Thyroid gland (tissue), 4 donors: ENCODE measurements around the gene ZCCHC24.

ENCODE experiments used
- CTCF ChIP-seq, 6 experiments: fragments of 200-600 bp in 3 of 6; fragments of 450-650 bp in 3 of 6; sonication (generic) in 3 of 6; IDR thresholded peaks; one replicate each; pipeline ENCODE4 v1.5.1; 2016 to 2019; ENCODE audit warnings: antibody characterized with exemption in 6 of 6, mild to moderate bottlenecking in 2 of 6, inconsistent platforms in 1 of 6, moderate library complexity in 1 of 6
- POLR2A ChIP-seq, 2 donors: fragments of 450-650 bp; IDR thresholded peaks; one replicate each; pipeline ENCODE4 v1.6.1; 2017; ENCODE audit warnings: antibody characterized with exemption in 2 of 2, mild to moderate bottlenecking in 2 of 2, moderate library complexity in 1 of 2

GRCh38 chr10:79356104-79356503 is 89.3 kb downstream of the ZCCHC24 start:
- no peak for TF ChIP-seq POLR2A (IDR thresholded peaks at IDR 0.05)
- no peak for TF ChIP-seq CTCF (IDR thresholded peaks at IDR 0.05)
